Stimulated activated CD8-positive, alpha-beta memory T cell treated with anti-CD3 and anti-CD28 coated beads, Interleukin-12 subunit alpha, Interleukin-12 subunit beta, amount 100 ng/mL, for 24 hours (primary cell): ENCODE data around the gene AAGAB.

ENCODE experiments used
- DNase-seq: peaks from one replicate; pipeline ENCODE4 v3.0.0-alpha.2; 2020; ENCODE audit errors: extremely low read depth

AAGAB gene

GRCh38 chr15:67188551-67189218, 65.8 kb downstream of the AAGAB start:
- no peak for DNase-seq

GRCh38 chr15:67187351-67187854, 67.1 kb downstream of the AAGAB start:
- DNase-seq = no peak

- no peak for DNase-seq
Measured at GRCh38 chr15:67186688-67187087, 67.8 kb downstream of the AAGAB start.

GRCh38 chr15:67186226-67186649, 68.2 kb downstream of the AAGAB start:
- DNase-seq = no peak

- no peak for DNase-seq
Measured at GRCh38 chr15:67185621-67186225, 68.7 kb downstream of the AAGAB start.

- DNase-seq = no peak
Measured at GRCh38 chr15:67185051-67185450, 69.4 kb downstream of the AAGAB start.

GRCh38 chr15:67184208-67184925, 70.1 kb downstream of the AAGAB start:
- DNase-seq = no peak

GRCh38 chr15:67183443-67184169, 70.9 kb downstream of the AAGAB start:
- DNase-seq = no peak

- no peak for DNase-seq
Measured at GRCh38 chr15:67181221-67181639, 73.2 kb downstream of the AAGAB start.

- no peak for DNase-seq
Measured at GRCh38 chr15:67180514-67181191, 73.8 kb downstream of the AAGAB start.

GRCh38 chr15:67180035-67180434, 74.4 kb downstream of the AAGAB start:
- DNase-seq = no peak

- DNase-seq = no peak
Measured at GRCh38 chr15:67179411-67179995, 75.0 kb downstream of the AAGAB start.

GRCh38 chr15:67178569-67179210, 75.8 kb downstream of the AAGAB start:
- no peak for DNase-seq

GRCh38 chr15:67177752-67178151, 76.7 kb downstream of the AAGAB start:
- no peak for DNase-seq

GRCh38 chr15:67176195-67176971, 78.1 kb downstream of the AAGAB start:
- DNase-seq = no peak

- DNase-seq = no peak
Measured at GRCh38 chr15:67175643-67176071, 78.8 kb downstream of the AAGAB start.

- no peak for DNase-seq
Measured at GRCh38 chr15:67174864-67175573, 79.4 kb downstream of the AAGAB start.

- DNase-seq = no peak
Measured at GRCh38 chr15:67174446-67174845, 80.0 kb downstream of the AAGAB start.

GRCh38 chr15:67173786-67174185, 80.7 kb downstream of the AAGAB start:
- DNase-seq = no peak
